GM19099 (cell line): ENCODE results near the gene NEO1.

Experiments
- POLR2A ChIP-seq: IDR thresholded peaks from 3 replicates; pipeline ENCODE4 v1.6.1; 2011; ENCODE audit warnings: low read depth; ENCODE audit not compliant: insufficient read length; ENCODE audit errors: extremely low read depth

Gene NEO1

GRCh38 chr15:73338058-73338457 is 285.8 kb downstream of the NEO1 start:
- no peak for TF ChIP-seq POLR2A

GRCh38 chr15:73338606-73339374 is 286.5 kb downstream of the NEO1 start:
- no peak for TF ChIP-seq POLR2A

DNA sequence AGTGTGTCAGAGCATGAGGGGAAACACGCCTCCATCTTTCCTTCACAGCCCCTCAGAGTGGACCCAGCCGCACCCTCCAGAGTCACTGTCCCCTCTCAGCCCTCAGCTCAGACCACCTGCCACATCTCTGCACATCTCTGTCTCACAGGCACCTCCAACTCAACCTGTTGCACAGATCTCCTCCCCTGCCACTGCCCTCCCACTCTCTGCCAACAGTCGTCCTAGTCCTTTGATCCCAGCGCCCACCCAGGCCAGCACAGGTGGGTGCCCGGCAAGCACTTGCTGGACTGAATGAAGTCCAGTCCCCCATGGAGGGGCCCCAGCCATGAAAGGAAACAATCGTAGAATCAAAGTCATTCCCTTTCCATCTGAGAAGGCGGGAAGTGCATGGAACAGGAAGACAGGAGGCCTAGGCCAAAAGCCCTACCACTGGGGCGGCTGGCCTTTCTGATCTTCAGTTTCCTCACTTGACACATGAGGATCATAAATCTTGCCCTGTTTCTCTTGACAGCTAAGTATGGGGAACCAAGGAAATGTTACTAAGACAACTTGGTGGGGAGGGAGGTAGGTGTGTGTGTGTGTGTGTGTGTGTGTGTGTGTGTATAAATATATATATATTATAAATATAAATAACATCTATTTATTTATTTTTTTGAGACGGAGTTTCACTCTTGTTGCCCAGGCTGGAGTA is 288.4 kb downstream of the NEO1 start:
- no peak for TF ChIP-seq POLR2A

GRCh38 chr15:73341886-73342600 is 289.8 kb downstream of the NEO1 start:
- TF ChIP-seq POLR2A = no peak

DNA sequence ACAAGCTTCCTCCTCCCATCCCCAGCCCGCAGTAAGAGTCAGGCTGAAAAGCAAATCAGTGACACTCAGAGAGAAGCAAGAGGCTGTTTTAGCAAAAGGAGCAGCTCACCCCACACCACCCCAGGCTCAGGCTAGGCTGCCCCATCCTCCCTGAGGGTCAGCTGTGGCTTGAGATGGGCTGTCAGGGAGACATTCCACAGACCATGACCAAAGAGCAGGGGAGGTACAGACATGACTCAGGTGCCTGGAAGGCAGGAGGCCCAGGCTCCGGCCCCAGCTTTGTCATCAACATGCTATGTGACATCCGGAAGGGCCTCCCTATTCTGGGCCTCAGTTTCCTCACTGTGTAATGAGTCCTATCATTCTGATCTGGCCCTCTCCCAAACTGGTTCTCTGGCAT is 291.8 kb downstream of the NEO1 start:
- no peak for TF ChIP-seq POLR2A

DNA sequence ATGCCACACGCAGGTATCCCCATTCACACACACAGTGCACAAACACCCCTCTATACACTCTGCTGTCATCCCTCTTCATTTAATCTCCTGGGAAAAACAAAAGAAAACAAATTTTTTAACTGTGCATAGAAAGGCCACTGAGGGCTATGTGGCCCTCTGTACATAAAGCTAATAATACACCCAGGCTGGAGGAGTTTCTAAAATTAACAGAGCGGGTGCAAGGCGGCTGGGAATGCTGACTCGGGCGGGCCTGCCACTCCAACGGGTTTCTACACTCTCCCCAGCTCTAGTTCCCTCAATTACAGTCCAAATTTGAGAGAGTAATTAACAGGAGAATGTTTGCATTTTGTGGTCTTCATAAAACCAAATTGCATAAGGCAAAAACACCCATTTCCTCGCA is 293.4 kb downstream of the NEO1 start:
- no peak for TF ChIP-seq POLR2A

DNA sequence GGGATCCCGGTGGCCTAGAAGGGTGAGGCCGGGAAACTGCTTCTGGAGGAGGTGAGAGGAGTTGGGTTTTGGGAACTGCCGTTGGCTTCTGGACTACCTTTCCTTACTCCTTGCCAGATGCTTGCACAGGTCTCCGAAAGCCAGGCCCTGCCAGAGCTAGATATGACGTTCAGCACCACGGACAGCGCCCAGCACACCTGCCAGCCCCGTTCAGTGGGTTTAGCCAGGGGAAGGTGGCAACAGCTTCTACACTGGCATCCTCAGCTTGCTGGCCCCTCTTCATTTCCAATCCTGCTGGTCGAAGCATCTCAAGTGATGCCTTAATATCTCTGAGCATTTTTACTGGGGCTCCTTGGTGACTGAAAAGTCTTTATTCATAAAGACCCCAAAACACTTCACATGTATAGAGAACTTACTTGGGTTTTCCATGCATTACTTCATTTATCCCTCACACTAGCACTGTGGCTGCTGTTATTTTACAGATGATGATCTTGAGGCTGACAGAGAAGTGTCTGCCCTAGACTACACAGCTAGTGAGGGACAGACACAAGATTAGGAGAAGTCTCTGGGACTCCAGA is 294.6 kb downstream of the NEO1 start:
- no peak for TF ChIP-seq POLR2A

DNA sequence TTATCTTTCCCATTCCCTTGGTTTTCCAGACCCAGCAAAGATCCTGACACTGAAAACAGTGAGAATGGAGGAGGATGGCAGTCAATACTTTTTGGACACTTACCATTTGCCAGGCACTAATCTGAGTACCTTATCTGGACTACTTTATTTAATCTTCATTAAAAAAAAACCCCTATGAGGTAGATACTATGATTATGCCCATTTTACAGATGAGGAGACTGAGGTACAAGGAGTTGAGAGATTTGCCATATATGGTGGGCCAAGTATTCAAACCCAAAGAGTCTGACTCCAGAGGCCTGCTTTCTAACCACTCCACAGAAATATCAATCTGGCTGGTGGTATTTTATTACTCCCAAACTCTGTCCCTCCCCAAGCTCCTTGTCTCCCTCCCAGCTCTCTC is 296.9 kb downstream of the NEO1 start:
- no peak for TF ChIP-seq POLR2A

DNA sequence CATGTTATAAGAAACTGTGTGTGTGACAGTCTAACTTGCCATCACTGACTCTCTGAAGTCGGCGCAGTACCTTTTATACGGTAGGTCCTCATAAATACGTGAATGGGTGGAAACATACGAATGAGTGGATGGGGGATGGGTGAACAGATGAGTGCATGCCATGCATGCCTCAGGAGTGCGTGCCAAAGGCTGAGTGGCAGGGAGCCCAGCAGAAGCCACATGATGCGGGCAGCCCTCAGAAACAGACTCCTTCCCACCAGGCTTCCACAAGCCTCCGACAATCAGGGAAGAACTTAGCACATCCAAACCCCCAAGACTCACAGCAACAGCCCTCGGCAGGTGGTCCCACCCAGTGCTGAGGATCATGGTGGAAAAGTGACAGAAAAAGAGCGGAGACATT is 299.8 kb downstream of the NEO1 start:
- TF ChIP-seq POLR2A = no peak

DNA sequence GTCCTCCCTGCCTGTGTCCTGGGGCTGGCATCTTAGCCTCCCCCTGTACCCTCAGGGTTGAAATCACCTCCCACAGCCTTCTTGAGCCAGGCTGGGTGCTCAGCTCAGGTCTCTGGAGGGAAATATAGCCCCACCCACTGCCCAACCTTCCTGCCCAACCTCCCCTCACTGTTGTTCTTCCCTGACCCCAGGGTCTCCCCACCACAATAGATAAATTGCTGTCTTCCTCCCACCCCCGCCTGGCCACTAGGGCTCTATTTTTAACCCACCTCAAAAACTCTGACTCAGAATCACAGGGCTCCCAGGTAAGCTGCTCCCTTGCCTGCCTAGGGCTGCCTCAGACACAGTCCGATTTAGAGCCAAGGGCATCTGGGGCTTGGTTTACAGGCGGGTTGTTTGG is 301.5 kb downstream of the NEO1 start:
- TF ChIP-seq POLR2A = no peak

DNA sequence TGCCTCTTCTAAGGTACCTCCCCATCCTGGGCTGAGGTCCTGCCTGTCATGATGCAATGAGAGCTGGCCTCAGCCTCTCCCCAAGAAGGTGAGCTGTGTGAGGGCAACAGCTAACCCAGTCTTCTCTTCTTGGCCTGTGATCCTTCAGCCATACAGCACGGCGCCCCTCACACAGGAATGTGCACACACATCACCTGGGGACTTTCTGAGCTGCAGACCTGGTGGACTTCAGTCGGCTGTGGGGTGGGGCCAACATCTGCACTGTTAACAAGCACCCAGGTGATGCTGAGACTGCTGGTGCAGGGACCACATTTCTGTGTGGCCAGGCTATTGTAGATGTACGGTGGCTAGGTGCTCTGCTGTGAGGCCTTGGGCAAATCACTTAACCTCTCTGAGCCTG is 302.0 kb downstream of the NEO1 start:
- no peak for TF ChIP-seq POLR2A
